Mesothelial cell of epicardium (in vitro differentiated cells): ENCODE measurements around the gene ATG5. TPM values are rescaled to one million over a fixed set of nuclear protein-coding genes. Genes with fewer than 3 reads are reported as not detected.

Experiments
- DNase-seq, 2 experiments: peaks; one replicate each; pipeline ENCODE4 v3.0.0; 2021; ENCODE audit warnings: low spot score in 2 of 2; ENCODE audit not compliant: unreplicated experiment in 2 of 2
- H3K27ac Mint-ChIP-seq: 2 replicates; pipeline ENCODE4 v1.8.0; 2021; ENCODE audit warnings: mixed read lengths
- H3K27me3 Mint-ChIP-seq: 2 replicates; pipeline ENCODE4 v1.8.0; 2021; ENCODE audit warnings: low read depth, mixed read lengths
- H3K36me3 Mint-ChIP-seq: 2 replicates; pipeline ENCODE4 v1.8.0; 2021; ENCODE audit warnings: mixed read lengths
- H3K4me1 Mint-ChIP-seq: 2 replicates; pipeline ENCODE4 v1.8.0; 2021; ENCODE audit warnings: mixed read lengths
- H3K4me3 Mint-ChIP-seq: 2 replicates; pipeline ENCODE4 v1.8.0; 2021; ENCODE audit warnings: mild to moderate bottlenecking, moderate library complexity, mixed read lengths
- H3K9me3 Mint-ChIP-seq: 2 replicates; pipeline ENCODE4 v1.8.0; 2021; ENCODE audit warnings: mixed read lengths
- total RNA-seq: library from RNA; stranded (reverse); gene quantifications from 3 replicates; pipeline ENCODE4 v1.2.1, GENCODE V29; 2021
- TF ChIP-seq, protein P1 (sequence below): fragments of 200-600 bp; sonication (generic); IDR thresholded peaks from one replicate; pipeline ENCODE4 v1.5.0; 2021; ENCODE audit warnings: antibody characterized with exemption; ENCODE audit not compliant: unreplicated experiment

The ATG5 gene
- total RNA-seq, 1 donor from 2014 or later = 33.0 TPM

DNA sequence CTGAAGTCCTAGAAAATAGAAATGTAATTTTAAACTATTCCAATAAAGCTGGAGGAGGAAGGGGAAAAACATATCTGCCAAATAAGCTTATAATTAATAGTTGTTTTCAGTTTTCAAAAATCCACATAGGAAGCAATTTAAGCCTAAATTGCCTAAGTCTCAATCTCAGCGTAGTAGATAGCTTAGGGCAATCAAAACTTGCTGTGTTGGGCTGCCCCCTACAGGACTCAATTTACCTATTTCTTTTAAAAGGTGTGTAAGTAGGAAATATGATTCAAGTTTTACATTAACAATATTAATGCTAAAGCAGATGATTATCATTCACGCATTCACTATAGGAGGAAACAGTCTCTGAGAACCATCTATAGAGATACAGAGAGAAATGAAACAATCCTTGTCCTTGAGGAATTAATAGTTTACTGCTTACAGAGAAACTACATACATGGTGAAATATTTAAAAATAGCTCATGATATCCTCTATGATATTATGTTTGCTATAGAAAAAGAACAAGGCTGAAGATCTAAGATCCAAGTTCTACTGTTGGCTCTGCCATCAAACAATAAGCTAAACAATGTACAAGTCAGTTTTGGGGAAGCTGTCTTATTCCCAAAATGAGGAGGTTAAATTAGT lies 102.1 kb downstream of the ATG5 start:
- TF ChIP-seq, protein P1, sequence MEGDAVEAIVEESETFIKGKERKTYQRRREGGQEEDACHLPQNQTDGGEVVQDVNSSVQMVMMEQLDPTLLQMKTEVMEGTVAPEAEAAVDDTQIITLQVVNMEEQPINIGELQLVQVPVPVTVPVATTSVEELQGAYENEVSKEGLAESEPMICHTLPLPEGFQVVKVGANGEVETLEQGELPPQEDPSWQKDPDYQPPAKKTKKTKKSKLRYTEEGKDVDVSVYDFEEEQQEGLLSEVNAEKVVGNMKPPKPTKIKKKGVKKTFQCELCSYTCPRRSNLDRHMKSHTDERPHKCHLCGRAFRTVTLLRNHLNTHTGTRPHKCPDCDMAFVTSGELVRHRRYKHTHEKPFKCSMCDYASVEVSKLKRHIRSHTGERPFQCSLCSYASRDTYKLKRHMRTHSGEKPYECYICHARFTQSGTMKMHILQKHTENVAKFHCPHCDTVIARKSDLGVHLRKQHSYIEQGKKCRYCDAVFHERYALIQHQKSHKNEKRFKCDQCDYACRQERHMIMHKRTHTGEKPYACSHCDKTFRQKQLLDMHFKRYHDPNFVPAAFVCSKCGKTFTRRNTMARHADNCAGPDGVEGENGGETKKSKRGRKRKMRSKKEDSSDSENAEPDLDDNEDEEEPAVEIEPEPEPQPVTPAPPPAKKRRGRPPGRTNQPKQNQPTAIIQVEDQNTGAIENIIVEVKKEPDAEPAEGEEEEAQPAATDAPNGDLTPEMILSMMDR = peak; percentile 64
- Mint-ChIP-seq H3K4me3 (no peak overlapping the region), H3K27me3 (no peaks in the 10 kb centered on the region), H3K4me1 (no peaks in the 10 kb centered on the region), H3K9me3 (peaks cover 26% of the 10 kb centered on the region), H3K27ac (no peak overlapping the region), H3K36me3 (peaks cover 34% of the 10 kb centered on the region)
- DNase-seq = peak in 1 of 2 experiments; percentile 51

DNA sequence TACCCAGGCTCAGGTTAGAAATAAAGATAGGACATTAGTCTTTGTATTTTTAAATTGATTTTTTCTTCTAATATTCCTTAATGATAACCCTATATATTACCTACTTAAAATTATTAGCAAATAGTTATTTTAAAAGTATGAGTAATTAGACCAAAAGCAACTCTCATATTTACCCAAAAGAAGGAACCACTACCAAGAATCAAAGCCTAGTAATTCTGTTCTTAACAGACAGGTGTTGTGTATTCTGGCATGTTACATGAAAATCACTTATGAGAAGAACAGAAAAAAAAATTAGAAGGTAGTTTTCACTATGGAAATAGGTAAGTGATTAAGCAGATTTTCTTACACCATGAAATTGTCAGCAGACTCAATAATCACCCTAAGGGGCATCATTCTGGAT lies 105.1 kb downstream of the ATG5 start:
- no peak for DNase-seq
- TF ChIP-seq, protein P1 = no peak

DNA sequence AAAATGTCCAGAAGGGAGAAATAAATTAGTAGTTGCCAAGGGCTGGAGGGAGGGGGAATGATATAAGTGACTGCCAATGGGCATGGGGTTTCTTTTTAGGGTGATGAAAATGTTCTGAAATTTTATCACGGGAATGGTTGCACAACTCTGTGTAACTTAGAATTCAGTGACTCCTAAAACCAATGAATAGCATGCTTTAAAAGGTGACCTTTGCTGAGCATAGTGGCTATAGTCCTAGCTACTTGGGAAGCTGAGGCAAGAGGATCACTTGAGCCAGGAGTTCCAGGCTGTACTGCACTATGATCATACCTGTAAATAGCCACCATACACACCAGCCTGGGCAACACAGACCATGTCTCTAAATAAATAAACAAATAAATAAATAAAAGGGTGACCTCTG lies 109.0 kb downstream of the ATG5 start:
- no peak overlapping the region for H3K27ac Mint-ChIP-seq
- H3K4me3 Mint-ChIP-seq = no peak overlapping the region
- H3K36me3 Mint-ChIP-seq = no peaks in the 10 kb centered on the region
- no peaks in the 10 kb centered on the region for H3K27me3 Mint-ChIP-seq
- no peaks in the 10 kb centered on the region for H3K9me3 Mint-ChIP-seq
- DNase-seq = no peak
- TF ChIP-seq, protein P1 = no peak
- H3K4me1 Mint-ChIP-seq = peaks cover 2% of the 10 kb centered on the region

More for the DNA sequence above, 105.1 kb downstream of the ATG5 start:
- H3K4me3 Mint-ChIP-seq = no peak overlapping the region
- H3K4me1 Mint-ChIP-seq = peaks cover 2% of the 10 kb centered on the region
- peaks cover 6% of the 10 kb centered on the region for H3K36me3 Mint-ChIP-seq
- H3K27me3 Mint-ChIP-seq = no peaks in the 10 kb centered on the region
- peaks cover under 1% of the 10 kb centered on the region for H3K9me3 Mint-ChIP-seq
- no peak overlapping the region for H3K27ac Mint-ChIP-seq

DNA sequence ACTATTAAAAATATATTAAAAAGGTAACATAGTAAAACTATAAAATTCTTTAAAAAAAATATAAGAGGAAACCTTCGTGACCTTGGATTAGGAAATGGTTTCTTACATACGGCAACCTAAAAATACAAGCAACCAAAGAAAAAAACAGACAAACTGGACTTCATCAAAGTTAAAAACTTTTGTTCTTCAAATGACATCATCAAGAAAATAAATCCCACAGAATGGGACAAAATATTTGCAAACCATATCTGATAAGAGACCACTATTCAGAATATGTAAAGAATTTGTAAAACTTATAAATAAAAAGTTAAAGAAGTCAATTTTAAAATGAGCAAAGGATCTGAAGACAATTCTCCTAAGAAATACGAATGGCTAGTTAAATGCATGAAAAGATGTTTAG lies 110.0 kb downstream of the ATG5 start:
- Mint-ChIP-seq H3K36me3 (peaks cover 3% of the 10 kb centered on the region), H3K9me3 (no peaks in the 10 kb centered on the region), H3K27ac (no peak overlapping the region), H3K4me1 (peaks cover 2% of the 10 kb centered on the region), H3K27me3 (no peaks in the 10 kb centered on the region), H3K4me3 (no peak overlapping the region)
- no peak for DNase-seq
- TF ChIP-seq, protein P1 = no peak

DNA sequence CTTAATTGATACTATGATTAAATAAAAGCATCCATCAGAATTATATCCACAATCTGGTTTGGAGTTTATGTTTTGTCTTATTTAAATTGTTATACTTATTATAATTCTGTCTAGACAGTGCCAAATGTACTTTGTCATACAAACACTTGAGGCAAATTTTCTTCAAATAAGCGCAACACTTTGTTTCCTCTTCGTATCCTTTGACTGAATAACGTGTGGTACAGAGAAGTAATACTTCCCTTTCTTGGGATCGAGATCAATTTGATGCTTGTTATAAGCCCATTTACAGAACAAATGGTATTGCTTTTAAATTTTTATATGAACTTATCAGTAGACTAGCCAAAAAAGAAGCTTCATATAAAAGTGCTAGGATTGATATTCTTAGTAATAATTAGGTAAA lies 111.0 kb downstream of the ATG5 start:
- Mint-ChIP-seq H3K27ac (no peak overlapping the region), H3K36me3 (peaks cover 9% of the 10 kb centered on the region), H3K4me1 (peaks cover 2% of the 10 kb centered on the region), H3K4me3 (no peak overlapping the region), H3K9me3 (no peaks in the 10 kb centered on the region), H3K27me3 (no peaks in the 10 kb centered on the region)
- no peak for DNase-seq
- TF ChIP-seq, protein P1 = no peak
